Mucosa of gallbladder (tissue), 1 donor: ENCODE measurements around the gene NRG3. TPM values are rescaled to one million over a fixed set of nuclear protein-coding genes. Genes with fewer than 3 reads are reported as not detected.

Experiments used
- DNase-seq: peaks from one replicate; pipeline ENCODE4 v3.0.0-alpha.2; 2020; ENCODE audit warnings: low spot score
- total RNA-seq: library from RNA; stranded (reverse); gene quantifications from one replicate; pipeline ENCODE4 v1.2.1, GENCODE V29; 2021
- donor health status: DM: no; HTN: no; CAD: no.

Gene NRG3
- total RNA-seq, 1 donor from 2014 or later: 14.6 TPM

GRCh38 chr10:82464966-82465365, 590.0 kb downstream of the NRG3 start:
- no peak for DNase-seq

DNA sequence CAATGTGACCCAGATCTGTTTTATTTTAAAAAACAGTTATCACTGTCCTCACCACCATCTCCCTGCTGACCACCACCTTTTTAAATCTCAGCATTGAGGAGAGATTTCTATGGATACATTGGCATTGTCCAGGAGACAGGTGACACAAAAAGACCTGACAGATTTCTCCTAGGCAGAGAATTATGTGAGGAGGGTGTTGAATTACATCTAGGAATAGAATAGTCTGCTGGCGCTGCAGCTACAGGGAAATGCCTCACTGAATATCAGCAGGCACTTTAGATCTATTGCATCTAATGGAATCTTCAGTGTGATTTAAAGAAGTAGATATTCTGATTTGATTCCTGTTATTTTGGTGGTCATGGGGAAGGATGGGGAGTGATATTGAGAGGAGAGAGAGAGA, 593.5 kb downstream of the NRG3 start:
- no peak for DNase-seq

GRCh38 chr10:82472406-82473335, 597.7 kb downstream of the NRG3 start:
- no peak for DNase-seq

DNA sequence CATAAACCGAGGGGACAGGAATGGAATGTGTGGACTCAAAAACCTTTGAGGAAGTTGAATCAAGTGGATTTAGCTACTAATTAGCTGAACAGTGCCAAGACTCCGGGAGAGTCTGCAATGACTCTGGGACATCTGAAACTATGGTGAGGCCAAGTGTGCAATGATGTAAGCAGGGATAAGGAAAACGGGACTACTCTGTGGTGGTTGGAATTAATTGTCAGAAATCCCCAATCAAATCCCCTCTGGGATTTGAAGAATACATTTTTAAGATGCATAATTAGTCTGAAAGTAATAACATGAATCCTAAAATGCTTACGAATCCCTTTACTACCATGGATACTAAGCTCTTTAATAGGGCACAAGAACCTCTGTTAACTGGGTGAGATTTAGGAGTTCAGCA, 602.8 kb downstream of the NRG3 start:
- DNase-seq: no peak

- no peak for DNase-seq
Measured at GRCh38 chr10:82492647-82493046, 617.7 kb downstream of the NRG3 start.

DNA sequence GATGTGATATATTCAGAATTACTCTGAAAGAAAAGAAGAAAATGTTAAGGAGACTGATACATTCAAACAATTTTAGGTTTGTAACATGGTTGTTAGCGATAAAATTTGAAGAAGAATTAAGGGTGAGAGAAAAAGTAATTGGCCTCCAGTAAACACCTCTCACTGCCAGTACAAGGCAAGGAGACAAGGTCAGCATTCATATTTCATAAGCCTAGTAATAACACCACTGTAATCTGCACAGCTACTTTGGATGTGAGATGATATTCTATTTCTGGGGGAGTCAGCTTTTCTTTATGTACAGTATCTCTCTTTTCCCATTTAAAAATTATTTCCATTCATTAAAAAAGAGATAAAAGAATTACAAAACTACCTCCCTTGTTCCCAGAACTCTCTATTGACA, 621.1 kb downstream of the NRG3 start:
- no peak for DNase-seq

DNA sequence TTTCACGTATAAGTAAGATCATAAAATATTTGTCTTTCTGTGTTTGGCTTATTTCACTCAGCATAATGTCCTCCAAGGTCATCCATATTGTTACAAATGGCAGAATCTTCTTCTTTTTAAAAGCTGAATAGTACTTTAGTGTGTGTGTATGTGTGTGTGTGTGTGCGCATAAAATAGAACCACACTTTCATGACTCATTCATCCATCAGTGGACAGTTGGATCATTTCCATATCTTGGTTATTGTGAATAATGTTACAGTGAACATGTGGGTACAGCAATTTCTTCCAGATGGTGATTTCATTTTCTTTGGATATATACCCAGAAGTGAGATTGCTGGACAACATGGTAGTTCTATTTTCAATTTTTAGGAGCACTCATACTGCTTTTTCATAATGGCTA, 622.4 kb downstream of the NRG3 start:
- DNase-seq: no peak

DNA sequence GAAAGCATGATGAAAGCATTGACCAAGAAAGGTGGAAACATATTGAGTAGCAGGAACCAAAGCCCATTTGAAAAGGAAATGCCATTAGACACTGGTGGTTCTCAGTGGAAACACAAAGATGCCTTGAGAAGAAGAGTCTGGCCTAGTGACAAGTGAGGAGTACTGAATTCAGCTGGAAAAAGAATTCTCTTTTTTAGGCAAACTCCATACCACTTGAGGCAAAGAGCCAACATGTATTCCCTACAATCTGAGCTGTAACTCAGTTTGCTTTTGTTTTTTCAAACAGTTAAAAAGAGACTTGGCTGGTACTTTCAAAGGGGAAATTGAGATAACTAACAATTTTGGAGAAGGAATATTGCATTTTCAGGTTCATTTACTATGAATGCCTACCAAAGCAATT, 624.0 kb downstream of the NRG3 start:
- DNase-seq: no peak

DNA sequence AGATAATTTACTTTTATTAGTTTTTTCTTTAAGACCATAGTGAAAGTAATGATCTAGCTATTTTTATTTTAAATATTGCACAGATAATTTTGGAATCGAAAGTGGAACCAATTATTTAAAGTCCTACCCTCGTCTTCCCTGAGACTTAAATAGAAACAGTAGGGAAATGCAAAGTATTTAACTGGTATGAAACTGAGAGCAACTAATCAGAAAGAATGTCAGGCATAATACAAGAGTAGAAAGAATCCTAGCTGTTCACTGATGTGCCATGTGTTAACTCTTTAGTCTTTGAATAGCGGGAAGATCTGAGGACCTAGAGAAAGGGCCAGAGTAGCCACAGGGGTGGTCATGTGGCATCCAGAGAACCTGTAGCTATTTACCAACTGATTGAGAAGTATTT, 630.0 kb downstream of the NRG3 start:
- no peak for DNase-seq

- no peak for DNase-seq
Measured at GRCh38 chr10:82506680-82507376, 631.8 kb downstream of the NRG3 start.

DNA sequence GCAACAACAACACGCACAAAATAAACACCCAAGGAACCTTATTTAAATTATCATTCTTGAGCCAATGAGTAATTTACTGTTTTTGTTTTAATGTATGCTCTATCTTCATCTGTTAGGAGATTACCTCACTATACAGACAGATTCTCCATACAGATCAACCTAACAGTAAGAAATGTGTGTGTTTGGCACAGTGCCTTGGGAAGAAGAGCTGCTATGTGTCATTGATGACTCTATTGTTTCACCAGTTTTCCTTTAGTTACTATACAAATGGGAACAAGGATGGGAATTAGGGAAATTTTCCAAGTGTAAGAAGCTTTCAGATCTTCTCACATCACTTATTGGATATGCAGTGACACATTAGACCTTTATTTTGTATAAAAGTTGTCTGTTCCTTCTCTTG, 640.3 kb downstream of the NRG3 start:
- DNase-seq: no peak

DNA sequence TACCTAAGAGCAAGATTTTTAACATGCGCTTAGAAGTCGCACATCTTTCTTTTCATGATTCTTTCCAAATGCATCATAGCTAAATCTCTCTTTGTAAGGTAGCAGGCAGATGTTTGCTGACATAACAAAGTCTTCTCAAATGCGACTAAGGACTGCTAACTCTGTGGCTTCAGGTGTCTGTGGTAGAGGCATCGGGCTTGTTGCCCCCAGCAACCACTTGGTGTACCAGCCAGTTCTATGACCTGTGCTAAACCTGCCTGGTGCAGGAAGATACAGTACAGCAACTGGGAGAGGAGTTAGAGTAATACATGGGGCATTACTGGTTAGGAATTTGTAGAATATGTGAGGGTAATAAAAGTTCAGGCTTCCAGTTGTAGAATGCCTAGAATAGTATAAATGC, 654.1 kb downstream of the NRG3 start:
- DNase-seq: no peak

GRCh38 chr10:82535457-82535856, 660.5 kb downstream of the NRG3 start:
- no peak for DNase-seq

DNA sequence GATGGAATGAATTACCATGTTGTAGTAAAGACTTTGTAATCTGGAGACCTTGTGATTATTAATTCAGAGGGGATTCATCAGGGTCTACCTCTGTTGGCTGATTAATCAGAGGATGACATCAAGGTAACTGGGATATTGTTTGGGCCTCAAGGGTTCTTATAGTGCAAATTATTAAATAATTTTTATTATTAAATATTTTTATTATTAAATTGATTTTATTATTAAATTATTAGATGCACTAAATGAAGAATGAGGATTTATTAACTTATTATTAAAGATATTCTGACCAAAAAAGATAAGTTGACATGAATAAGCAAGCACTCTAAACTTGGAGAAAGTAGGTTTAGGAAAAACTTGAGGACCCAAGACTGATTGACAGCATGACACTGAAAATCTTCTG, 661.7 kb downstream of the NRG3 start:
- DNase-seq: no peak

- DNase-seq: no peak
Measured at GRCh38 chr10:82538272-82538671, 663.3 kb downstream of the NRG3 start.

DNA sequence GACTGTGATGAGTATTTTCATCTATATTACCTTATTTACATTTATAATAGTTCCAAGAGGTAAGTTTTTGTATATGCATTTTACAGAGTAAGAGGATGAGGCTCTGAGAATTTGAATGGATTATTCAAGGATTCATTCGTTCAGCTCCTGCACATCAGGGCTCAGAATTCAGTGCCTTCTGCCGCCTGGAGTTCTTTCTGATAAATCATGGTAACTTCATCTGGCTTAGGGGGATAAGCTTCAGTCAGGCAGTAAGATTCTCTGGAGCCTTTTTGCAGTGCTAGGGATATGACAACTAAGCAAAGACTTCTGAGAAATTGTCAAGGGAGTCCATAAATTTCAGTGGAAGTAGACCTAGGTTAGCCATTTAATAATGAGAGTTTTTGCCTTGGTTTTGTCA, 668.6 kb downstream of the NRG3 start:
- DNase-seq: no peak

DNA sequence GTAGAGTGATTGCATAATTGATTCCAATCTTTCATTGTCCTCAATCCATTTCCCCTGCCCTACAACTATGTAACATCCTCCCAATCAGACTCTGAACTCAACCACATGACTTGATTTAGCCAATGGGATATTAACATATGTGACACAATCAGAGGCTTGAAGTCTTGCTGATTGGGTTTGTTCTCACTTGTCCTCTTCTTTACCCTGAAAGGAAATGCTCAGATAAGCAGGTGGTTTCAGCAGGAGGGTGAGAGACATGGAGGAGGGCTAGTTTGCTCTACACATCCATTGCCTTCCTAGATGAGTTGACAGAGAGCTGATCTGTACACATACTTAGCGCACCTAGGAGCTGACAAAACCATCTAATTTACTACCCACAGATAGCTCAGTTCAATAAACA, 669.4 kb downstream of the NRG3 start:
- DNase-seq: no peak

- DNase-seq: no peak
Measured at GRCh38 chr10:82551506-82551905, 676.5 kb downstream of the NRG3 start.

DNA sequence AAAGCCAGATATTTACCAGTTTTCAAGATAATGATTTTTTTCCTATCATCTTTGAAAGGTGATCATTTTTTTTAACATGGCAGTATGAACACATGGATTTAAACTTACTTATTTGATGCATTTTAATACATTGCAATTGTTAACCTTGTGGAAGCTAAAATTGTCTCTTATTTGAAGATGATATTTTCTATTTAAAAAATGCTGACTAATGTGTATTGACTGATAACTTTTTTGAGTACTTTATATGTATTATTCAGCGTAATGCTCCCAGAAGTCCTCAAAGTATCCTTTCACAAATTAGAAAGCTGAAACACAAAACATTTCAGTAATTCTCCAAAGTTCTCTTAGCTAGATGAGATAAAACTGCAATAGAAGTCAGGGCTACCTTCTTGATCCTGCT, 677.3 kb downstream of the NRG3 start:
- no peak for DNase-seq

GRCh38 chr10:82554381-82554780, 679.4 kb downstream of the NRG3 start:
- DNase-seq: no peak

GRCh38 chr10:82558014-82558607, 683.1 kb downstream of the NRG3 start:
- no peak for DNase-seq

- DNase-seq: no peak
Measured at GRCh38 chr10:82564353-82565196, 689.6 kb downstream of the NRG3 start.
